ENCODE measurements around the gene CEBPB.

- TF ChIP-seq CTCF (IDR thresholded peaks at IDR 0.05) (no peak), EP300 (IDR thresholded peaks at IDR 0.05) (no peak)
Measured at GRCh38 chr20:50198716-50199115, 8.1 kb downstream of the CEBPB start.
